Ovary (tissue), 3 donors: ENCODE data around the gene ATP4B.

ENCODE experiments used
- EP300 ChIP-seq: sonication (generic); formaldehyde crosslinking; IDR thresholded peaks from one replicate; pipeline ENCODE4 v1.6.1; 2017; ENCODE audit warnings: antibody characterized with exemption
- TF ChIP-seq, protein P1 (sequence below), 3 donors: fragments of 450-650 bp in 2 of 3; fragments of 200-600 bp in 1 of 3; IDR thresholded peaks; one replicate each; pipeline versions ENCODE4 v1.5.1 to v1.8.0; 2016 to 2022; ENCODE audit warnings: antibody characterized with exemption in 3 of 3, mild to moderate bottlenecking in 1 of 3
- donor health status: DM: no; HTN: no; CAD: no.

GRCh38 chr13:113624235-113624587 lies 33.8 kb downstream of the ATP4B start:
- TF ChIP-seq, protein P1, sequence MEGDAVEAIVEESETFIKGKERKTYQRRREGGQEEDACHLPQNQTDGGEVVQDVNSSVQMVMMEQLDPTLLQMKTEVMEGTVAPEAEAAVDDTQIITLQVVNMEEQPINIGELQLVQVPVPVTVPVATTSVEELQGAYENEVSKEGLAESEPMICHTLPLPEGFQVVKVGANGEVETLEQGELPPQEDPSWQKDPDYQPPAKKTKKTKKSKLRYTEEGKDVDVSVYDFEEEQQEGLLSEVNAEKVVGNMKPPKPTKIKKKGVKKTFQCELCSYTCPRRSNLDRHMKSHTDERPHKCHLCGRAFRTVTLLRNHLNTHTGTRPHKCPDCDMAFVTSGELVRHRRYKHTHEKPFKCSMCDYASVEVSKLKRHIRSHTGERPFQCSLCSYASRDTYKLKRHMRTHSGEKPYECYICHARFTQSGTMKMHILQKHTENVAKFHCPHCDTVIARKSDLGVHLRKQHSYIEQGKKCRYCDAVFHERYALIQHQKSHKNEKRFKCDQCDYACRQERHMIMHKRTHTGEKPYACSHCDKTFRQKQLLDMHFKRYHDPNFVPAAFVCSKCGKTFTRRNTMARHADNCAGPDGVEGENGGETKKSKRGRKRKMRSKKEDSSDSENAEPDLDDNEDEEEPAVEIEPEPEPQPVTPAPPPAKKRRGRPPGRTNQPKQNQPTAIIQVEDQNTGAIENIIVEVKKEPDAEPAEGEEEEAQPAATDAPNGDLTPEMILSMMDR (IDR thresholded peaks at IDR 0.05): no peak
- no peak for TF ChIP-seq EP300
